NCI-H1105 treated with DMSO at 0.1 percent for 48 hours (cell line): ENCODE data around the gene ENTPD8.
A peak's percentile ranks its signal among the peaks of the same experiment; 100 is the strongest.

ENCODE experiments used
- DNase-seq: peaks from one replicate; lab custom pipeline; 2025; lab: John Stamatoyannopoulos, UW

The ENTPD8 gene

GRCh38 chr9:137431416-137431931, 9.7 kb downstream of the ENTPD8 start:
- no peak for DNase-seq

- DNase-seq = no peak
Measured at GRCh38 chr9:137430723-137431415, 10.3 kb downstream of the ENTPD8 start.

GRCh38 chr9:137429974-137430722, 11.0 kb downstream of the ENTPD8 start:
- DNase-seq = peak; percentile 54

GRCh38 chr9:137429546-137429890, 11.6 kb downstream of the ENTPD8 start:
- no peak for DNase-seq

- DNase-seq = peak; percentile 6
Measured at GRCh38 chr9:137428841-137429545, 12.2 kb downstream of the ENTPD8 start.

- DNase-seq = no peak
Measured at GRCh38 chr9:137428311-137428630, 12.9 kb downstream of the ENTPD8 start.

- no peak for DNase-seq
Measured at GRCh38 chr9:137427454-137428310, 13.5 kb downstream of the ENTPD8 start.

- no peak for DNase-seq
Measured at GRCh38 chr9:137426018-137426681, 15.0 kb downstream of the ENTPD8 start.

DNA sequence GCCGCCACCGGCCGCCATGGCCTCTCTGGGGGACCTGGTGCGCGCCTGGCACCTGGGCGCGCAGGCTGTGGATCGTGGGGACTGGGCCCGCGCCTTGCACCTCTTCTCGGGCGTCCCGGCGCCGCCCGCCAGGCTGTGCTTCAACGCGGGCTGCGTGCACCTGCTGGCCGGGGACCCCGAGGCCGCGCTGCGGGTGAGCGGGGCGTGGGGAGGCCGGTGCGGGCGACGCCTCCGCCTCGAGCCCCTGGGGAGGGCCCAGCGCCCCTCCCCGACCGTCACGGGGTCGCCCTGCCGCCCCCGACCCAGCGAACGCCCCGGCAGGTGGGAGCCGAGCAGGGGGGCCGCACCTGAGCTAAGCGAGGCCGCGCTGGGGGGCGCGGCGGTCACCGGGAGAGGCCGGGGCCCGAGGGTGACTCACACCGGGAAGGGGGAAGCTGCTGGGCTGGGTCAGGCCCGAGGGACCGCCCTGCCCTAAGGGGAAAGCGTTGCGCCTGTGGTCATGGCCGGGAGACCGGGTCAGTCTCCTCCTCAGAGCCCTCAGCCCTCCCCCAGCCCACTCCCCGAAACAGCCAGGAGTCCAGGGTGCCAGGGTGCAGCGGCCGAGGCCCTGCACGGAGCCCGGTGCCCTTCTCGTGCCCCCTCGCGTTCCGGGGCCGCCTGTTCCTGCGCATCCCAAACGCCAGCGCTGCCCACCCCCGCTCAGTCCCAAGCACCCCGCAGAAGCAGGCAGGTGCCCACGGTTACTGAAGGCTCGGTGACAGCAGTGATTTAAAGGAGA, 17.5 kb downstream of the ENTPD8 start:
- no peak for DNase-seq

- peak; percentile 83 for DNase-seq
Measured at GRCh38 chr9:137422604-137423513, 18.3 kb downstream of the ENTPD8 start, which contains the start of the genes EXD3 and NOXA1. Gene EXD3 (minus strand): TSS chr9:137423162. CDS start chr9:137395357, 27,805 bp downstream. Gene NOXA1 (plus strand): TSS chr9:137423393. CDS start chr9:137423530, 137 bp downstream.

DNA sequence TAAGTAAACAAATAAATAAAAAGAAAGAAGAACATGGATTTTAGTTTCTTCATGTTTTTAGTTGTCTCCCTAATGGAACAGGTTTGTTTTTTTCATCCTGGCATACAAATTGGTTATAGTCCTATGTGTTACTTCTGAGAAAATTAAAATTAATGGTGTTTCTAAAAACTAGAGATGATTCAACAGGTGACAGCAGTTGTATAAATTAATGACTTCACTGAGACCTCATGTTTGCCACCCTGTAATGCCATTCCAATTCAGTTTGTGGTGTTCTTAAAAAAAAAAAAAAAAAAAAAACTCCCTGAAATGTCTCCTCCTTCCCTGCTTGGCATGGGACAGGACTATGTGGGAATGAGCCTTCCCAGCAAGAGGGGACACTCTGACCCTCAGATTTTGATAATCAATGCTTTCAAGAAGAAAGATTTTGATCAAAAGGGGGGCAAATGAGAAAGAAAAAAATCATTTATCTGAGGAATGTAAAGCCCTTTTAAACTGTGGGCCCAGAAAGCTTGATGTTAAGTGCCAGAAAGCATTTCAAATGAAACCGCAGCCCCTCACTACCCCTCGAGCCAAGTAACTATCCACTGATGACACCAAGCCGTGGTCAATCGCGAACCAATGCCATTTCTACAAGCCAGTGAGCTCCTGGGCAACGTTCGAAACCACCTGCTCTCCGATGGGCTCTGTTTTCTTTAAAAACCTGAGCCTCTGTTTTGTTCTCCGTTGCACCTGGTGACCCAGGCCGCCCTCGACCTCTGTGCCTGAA, 19.1 kb downstream of the ENTPD8 start:
- DNase-seq = no peak

GRCh38 chr9:137417161-137418021, 23.8 kb downstream of the ENTPD8 start:
- no peak for DNase-seq

DNA sequence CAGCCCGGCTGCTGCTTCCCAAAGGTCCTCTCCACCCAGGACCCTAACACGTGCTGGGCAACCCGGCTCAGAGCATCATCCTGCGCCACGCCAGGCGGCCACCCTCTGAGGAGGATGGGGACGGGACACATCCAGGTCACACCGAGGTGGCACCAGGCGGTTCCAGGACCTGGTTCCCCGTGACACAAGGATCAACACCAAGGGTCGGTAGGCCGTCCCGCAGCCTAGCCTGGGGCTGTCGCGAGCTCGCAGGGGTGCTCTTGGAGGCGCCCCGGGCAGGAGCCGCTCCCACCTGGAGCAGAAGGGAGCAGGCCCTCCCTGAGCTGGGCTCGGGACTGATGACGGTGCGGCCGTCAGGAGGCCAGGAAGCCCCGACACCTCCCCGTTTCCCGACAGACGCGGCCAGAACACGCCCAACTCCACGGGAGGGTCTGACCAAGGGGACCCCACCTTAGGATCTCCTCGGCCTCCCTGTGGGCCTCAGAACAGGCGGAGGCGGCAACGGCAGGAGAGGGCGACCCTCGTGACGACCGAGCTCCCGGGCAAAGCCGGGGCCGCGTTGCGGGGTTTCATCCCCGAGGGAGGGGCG, 24.5 kb downstream of the ENTPD8 start:
- no peak for DNase-seq

GRCh38 chr9:137416006-137416562, 25.1 kb downstream of the ENTPD8 start:
- no peak for DNase-seq

- DNase-seq = no peak
Measured at GRCh38 chr9:137415451-137415850, 25.7 kb downstream of the ENTPD8 start.

DNA sequence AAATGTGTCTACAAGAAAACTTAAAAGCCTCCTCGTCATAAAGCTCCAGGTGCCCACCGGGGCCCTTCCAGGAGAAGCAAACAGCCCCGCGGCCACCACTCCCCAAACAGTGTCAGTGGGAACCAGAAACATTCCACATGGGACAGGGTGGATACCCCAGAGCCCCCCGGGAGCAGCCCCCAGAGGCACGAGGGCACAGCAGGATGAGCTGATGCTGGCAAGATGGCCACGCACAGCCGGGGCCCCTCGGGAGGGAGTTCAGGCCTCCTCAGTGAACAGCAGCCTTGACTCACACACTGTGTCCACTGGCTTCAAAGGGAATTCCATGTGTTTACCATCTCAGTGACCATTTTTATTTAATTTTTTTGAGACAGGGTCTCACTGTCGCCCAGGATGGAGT, 28.7 kb downstream of the ENTPD8 start:
- no peak for DNase-seq
